Thyroid gland (tissue), 4 donors: ENCODE data around the gene PAX1.

Experiments used
- POLR2A ChIP-seq, 2 donors: fragments of 450-650 bp; IDR thresholded peaks; one replicate each; pipeline ENCODE4 v1.6.1; 2017; ENCODE audit warnings: antibody characterized with exemption in 2 of 2, mild to moderate bottlenecking in 2 of 2, moderate library complexity in 1 of 2
- TF ChIP-seq, protein P1 (sequence below), 6 experiments: fragments of 200-600 bp in 3 of 6; fragments of 450-650 bp in 3 of 6; sonication (generic) in 3 of 6; IDR thresholded peaks; one replicate each; pipeline ENCODE4 v1.5.1; 2016 to 2019; ENCODE audit warnings: antibody characterized with exemption in 6 of 6, mild to moderate bottlenecking in 2 of 6, inconsistent platforms in 1 of 6, moderate library complexity in 1 of 6

DNA sequence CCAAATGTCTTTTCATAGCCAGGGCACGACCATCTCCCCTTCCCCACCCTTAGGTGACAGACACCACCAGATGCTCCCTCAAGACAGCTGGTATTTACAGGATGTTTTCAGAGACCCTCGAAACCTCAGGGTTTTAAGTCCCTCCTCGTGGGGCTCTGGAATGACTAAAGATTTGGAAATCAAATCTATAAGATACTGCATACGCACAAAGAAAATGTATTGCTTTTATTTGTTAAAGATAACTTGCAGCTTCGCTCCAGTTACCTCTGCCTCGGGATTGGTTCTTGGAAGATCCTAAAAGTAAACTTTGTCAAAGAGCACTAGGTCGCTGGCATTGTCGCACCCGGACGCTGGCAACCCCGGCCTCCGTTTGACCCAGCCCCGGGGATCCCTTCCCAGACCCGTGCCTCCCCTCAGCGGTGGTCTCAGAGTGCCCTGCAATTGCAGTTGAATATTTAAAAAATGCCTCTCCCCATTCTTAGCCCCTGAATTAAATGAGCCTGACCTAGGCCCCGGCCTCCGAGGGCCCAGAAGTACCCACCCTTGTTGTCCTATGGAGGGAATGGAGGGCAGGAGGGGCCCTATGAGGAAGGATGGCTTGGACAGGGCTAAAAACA, 7.1 kb downstream of the PAX1 start:
- TF ChIP-seq POLR2A (IDR thresholded peaks at IDR 0.05), result no peak
- TF ChIP-seq, protein P1, sequence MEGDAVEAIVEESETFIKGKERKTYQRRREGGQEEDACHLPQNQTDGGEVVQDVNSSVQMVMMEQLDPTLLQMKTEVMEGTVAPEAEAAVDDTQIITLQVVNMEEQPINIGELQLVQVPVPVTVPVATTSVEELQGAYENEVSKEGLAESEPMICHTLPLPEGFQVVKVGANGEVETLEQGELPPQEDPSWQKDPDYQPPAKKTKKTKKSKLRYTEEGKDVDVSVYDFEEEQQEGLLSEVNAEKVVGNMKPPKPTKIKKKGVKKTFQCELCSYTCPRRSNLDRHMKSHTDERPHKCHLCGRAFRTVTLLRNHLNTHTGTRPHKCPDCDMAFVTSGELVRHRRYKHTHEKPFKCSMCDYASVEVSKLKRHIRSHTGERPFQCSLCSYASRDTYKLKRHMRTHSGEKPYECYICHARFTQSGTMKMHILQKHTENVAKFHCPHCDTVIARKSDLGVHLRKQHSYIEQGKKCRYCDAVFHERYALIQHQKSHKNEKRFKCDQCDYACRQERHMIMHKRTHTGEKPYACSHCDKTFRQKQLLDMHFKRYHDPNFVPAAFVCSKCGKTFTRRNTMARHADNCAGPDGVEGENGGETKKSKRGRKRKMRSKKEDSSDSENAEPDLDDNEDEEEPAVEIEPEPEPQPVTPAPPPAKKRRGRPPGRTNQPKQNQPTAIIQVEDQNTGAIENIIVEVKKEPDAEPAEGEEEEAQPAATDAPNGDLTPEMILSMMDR (IDR thresholded peaks at IDR 0.05), result no peak
